Loucy (cell line): Measurements from ENCODE around the gene RAI1.

Experiments
- H2AFZ ChIP-seq: fragments of 200-600 bp; sonication (generic); 2 replicates; pipeline ENCODE4 v1.6.0; 2016; ENCODE audit warnings: antibody characterized with exemption, mild to moderate bottlenecking, low read length, moderate library complexity
- H3F3A ChIP-seq: fragments of 200-600 bp; 2 replicates; pipeline ENCODE4 v1.6.0; 2016; ENCODE audit warnings: antibody characterized with exemption, low read depth, mild to moderate bottlenecking
- H3K27me3 ChIP-seq: fragments of 200-600 bp; sonication (generic); 2 replicates; pipeline ENCODE4 v1.6.1; 2014; ENCODE audit warnings: low read length, mild to moderate bottlenecking; ENCODE audit not compliant: insufficient read depth, poor library complexity, severe bottlenecking
- H3K36me3 ChIP-seq: fragments of 200-600 bp; sonication (generic); 2 replicates; pipeline ENCODE4 v1.6.1; 2016; ENCODE audit warnings: low read length; ENCODE audit not compliant: insufficient read depth
- H3K4me1 ChIP-seq: fragments of 200-600 bp; sonication (generic); 2 replicates; pipeline ENCODE4 v1.5.1; 2014; ENCODE audit warnings: low read length, mild to moderate bottlenecking; ENCODE audit not compliant: insufficient read depth, poor library complexity, severe bottlenecking
- H3K4me2 ChIP-seq: fragments of 200-600 bp; sonication (generic); 2 replicates; pipeline ENCODE4 v1.6.0; 2014; ENCODE audit warnings: antibody characterized with exemption, low read length, low read depth, mild to moderate bottlenecking; ENCODE audit not compliant: poor library complexity, severe bottlenecking
- H3K4me3 ChIP-seq: fragments of 200-600 bp; sonication (generic); 2 replicates; pipeline ENCODE4 v1.5.1; 2014; ENCODE audit warnings: low read length, mild to moderate bottlenecking, mixed read lengths; ENCODE audit not compliant: poor library complexity, severe bottlenecking
- H3K79me2 ChIP-seq: fragments of 200-600 bp; sonication (generic); 2 replicates; pipeline ENCODE4 v1.6.1; 2014; ENCODE audit warnings: low read length; ENCODE audit not compliant: insufficient read depth
- H3K9ac ChIP-seq: fragments of 200-600 bp; sonication (generic); 2 replicates; pipeline ENCODE4 v1.6.0; 2014; ENCODE audit warnings: mild to moderate bottlenecking, low read depth, low read length, moderate library complexity; ENCODE audit not compliant: poor library complexity, severe bottlenecking
- H3K9me2 ChIP-seq: fragments of 200-600 bp; sonication (generic); replicated peaks from 2 replicates; pipeline ENCODE4 v1.6.1; 2016; ENCODE audit warnings: low read depth, low read length, mixed read lengths
- H3K9me3 ChIP-seq: fragments of 200-600 bp; sonication (generic); 2 replicates; pipeline ENCODE4 v1.6.1; 2014; ENCODE audit warnings: mild to moderate bottlenecking, antibody characterized with exemption, low read length, low read depth; ENCODE audit not compliant: insufficient read depth
- H4K20me1 ChIP-seq: fragments of 200-600 bp; sonication (generic); 2 replicates; pipeline ENCODE4 v1.6.0; 2014; ENCODE audit warnings: antibody characterized with exemption, low read length, mild to moderate bottlenecking; ENCODE audit not compliant: insufficient read depth, poor library complexity, severe bottlenecking
- CTCF ChIP-seq: fragments of 200-600 bp; sonication (generic); conservative IDR thresholded peaks from 2 replicates; pipeline ENCODE4 v1.5.1; 2014; ENCODE audit warnings: mild to moderate bottlenecking, antibody characterized with exemption, low read length
- EZH2phosphoT487 ChIP-seq: fragments of 200-600 bp; IDR thresholded peaks from 2 replicates; pipeline ENCODE4 v1.6.1; 2018; ENCODE audit warnings: antibody characterized with exemption, mild to moderate bottlenecking, moderate library complexity, borderline replicate concordance

RAI1 gene

GRCh38 chr17:17752821-17753321 is 71.6 kb downstream of the RAI1 start:
- peaks cover 81% of the 10 kb centered on the region for H3K4me1 ChIP-seq
- peaks cover 14% of the 10 kb centered on the region for H3F3A ChIP-seq
- no peaks in the 10 kb centered on the region; the same call in 1 of the 2 replicates for H3K36me3 ChIP-seq
- H3K4me3 ChIP-seq, result peak overlapping the region; percentile 77
- peak overlapping the region; percentile 83 for H3K9ac ChIP-seq
- H3K27me3 ChIP-seq, result no peaks in the 10 kb centered on the region
- peaks cover 25% of the 10 kb centered on the region for H4K20me1 ChIP-seq
- H3K9me3 ChIP-seq, result no peaks in the 10 kb centered on the region
- H3K4me2 ChIP-seq, result peak overlapping the region; percentile 84
- peak overlapping the region; percentile 48; the same call in 1 of the 2 replicates for H2AFZ ChIP-seq
- no peaks in the 10 kb centered on the region for H3K9me2 ChIP-seq
- H3K79me2 ChIP-seq, result peaks cover 84% of the 10 kb centered on the region
- TF ChIP-seq CTCF, result no peak
- TF ChIP-seq EZH2phosphoT487, result no peak

- Histone ChIP-seq H3K4me3 (no peak overlapping the region), H3K4me1 (peaks cover 88% of the 10 kb centered on the region), H3K36me3 (peaks cover 6% of the 10 kb centered on the region; the same call in 1 of the 2 replicates), H3K27me3 (no peaks in the 10 kb centered on the region), H2AFZ (no peak overlapping the region), H3K9ac (peak overlapping the region; percentile 73), H3K4me2 (peak overlapping the region; percentile 14), H3K79me2 (peaks cover 84% of the 10 kb centered on the region), H3K9me3 (no peaks in the 10 kb centered on the region), H3K9me2 (no peaks in the 10 kb centered on the region), H3F3A (peaks cover 15% of the 10 kb centered on the region), H4K20me1 (peaks cover 11% of the 10 kb centered on the region)
- no peak for TF ChIP-seq EZH2phosphoT487
- no peak for TF ChIP-seq CTCF
Observed at GRCh38 chr17:17754719-17755686, 73.7 kb downstream of the RAI1 start.

- H3K79me2 ChIP-seq, result peaks cover 84% of the 10 kb centered on the region
- H3K4me3 ChIP-seq, result no peak overlapping the region
- H3K4me1 ChIP-seq, result peaks cover 88% of the 10 kb centered on the region
- no peak overlapping the region for H2AFZ ChIP-seq
- no peaks in the 10 kb centered on the region for H3K27me3 ChIP-seq
- peak overlapping the region; percentile 14 for H3K4me2 ChIP-seq
- peaks cover 5% of the 10 kb centered on the region for H4K20me1 ChIP-seq
- H3K9me3 ChIP-seq, result no peaks in the 10 kb centered on the region
- TF ChIP-seq CTCF, result no peak
- no peak for TF ChIP-seq EZH2phosphoT487
- H3F3A ChIP-seq, result peaks cover 15% of the 10 kb centered on the region
- H3K9me2 ChIP-seq, result no peaks in the 10 kb centered on the region
- H3K9ac ChIP-seq, result peak overlapping the region; percentile 73
- H3K36me3 ChIP-seq, result peaks cover 6% of the 10 kb centered on the region; the same call in 1 of the 2 replicates
Observed at GRCh38 chr17:17755715-17756114, 74.5 kb downstream of the RAI1 start.
